ENCODE data around the gene PWWP2B. TPM values are rescaled to one million over a fixed set of nuclear protein-coding genes. Genes with fewer than 3 reads are reported as not detected.

PWWP2B gene
- polyA plus RNA-seq, 2 of the 4 experiments (the other 2 are of a cell fraction) = 2.8 to 7.3 TPM

DNA sequence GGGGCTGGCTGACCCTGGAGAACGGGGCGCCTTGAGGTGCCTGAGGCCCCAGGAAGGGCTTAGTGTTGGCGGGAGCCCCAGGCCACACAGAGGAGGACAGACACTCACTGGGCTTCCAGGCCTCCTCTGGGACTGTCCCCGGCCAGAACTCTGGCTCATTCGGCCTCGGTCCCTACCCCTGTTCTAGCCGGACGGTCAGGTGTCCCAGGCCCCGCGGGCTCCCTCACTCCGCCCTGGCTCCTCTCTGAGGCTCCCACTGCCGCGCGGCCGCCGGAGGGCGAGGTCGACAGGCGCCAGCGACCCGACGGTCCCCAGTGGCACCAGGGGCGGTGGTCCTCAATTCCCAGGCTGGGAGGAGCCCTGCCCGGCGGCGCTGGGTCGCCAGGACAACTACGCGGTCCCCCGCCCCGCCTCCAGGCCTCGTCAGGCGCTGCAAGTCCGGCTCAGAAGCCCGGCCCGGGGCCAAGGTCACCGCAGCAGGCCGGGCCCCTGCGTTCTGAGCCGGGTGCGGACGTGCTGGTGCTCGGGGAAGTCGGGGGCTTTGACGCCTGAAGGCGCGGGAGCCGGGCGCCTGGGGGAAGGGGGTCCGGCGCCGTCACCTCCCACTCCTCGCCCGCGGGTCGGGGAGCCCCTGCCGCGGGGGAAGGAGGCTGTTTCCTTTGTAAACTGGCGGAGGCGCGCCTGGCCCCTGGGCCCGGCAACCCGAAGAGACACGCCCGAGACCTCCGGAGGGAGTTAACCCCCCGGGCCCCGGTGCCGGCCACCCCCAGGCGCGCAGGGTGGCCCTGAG, 1.1 kb upstream of the PWWP2B start:
- Histone ChIP-seq H3K27ac (peak overlapping the region; percentile 98 to 99), H3K4me1 (peaks cover 27% of the 10 kb centered on the region), H3K4me3 (peak overlapping the region; percentile 100), H3K9me3 (no peaks in the 10 kb centered on the region), H3K4me2 (peak overlapping the region; percentile 98)
- peak in 1 of 2 experiments; percentile 47; a peak in 3 of 6 replicates for ATAC-seq
- 66% methylated on average over 5 of the region's 71 CpGs for WGBS (ENCODE audit: missing lambda C conversion rate)
- TF ChIP-seq HOXB5 (CRISPR knock-in tag; IDR thresholded peaks at IDR 0.05) (no peak), TFCP2L1 (CRISPR knock-in tag; IDR thresholded peaks at IDR 0.05) (0 out of 2 replicates have a peak, but pooled peaks have one; percentile 33)
- DNase-seq (ENCODE audit: low read depth in 1 of 2, low spot score in 1 of 2) = peak in 1 of 2 experiments; percentile 40
- ChIA-PET CTCF (no interaction called here), POLR2A (no interaction called here)
- FAIRE-seq = no peak

- H3K4me2 ChIP-seq = peak overlapping the region; percentile 98
- peak overlapping the region; percentile 98 to 99 for H3K27ac ChIP-seq
- CTCF ChIA-PET = interaction anchor here (0.5 to 1.6 kb wide), 4 partner anchors 9 to 110 kb away, joined by 3 to 4 read pairs (median 4); no protein-coding TSS in a partner anchor
- H3K9me3 ChIP-seq = no peaks in the 10 kb centered on the region
- FAIRE-seq (no peak), ATAC-seq (peak; percentile 24 to 54), DNase-seq (ENCODE audit: low read depth in 1 of 2, low spot score in 1 of 2) (peak in 1 of 2 experiments; percentile 42)
- peak overlapping the region; percentile 100 for H3K4me3 ChIP-seq
- H3K4me1 ChIP-seq = peaks cover 27% of the 10 kb centered on the region
- 0% methylated on average over 2 of the region's 80 CpGs for WGBS (ENCODE audit: missing lambda C conversion rate)
- POLR2A ChIA-PET = no interaction called here
- TF ChIP-seq RAD21 (conservative IDR thresholded peaks at IDR 0.05 in 1 of 2, IDR thresholded peaks at IDR 0.05 in 1 of 2) = peak in 1 of 2 experiments; percentile 31; a peak in 2 of 5 replicates
- TF ChIP-seq, protein P1, sequence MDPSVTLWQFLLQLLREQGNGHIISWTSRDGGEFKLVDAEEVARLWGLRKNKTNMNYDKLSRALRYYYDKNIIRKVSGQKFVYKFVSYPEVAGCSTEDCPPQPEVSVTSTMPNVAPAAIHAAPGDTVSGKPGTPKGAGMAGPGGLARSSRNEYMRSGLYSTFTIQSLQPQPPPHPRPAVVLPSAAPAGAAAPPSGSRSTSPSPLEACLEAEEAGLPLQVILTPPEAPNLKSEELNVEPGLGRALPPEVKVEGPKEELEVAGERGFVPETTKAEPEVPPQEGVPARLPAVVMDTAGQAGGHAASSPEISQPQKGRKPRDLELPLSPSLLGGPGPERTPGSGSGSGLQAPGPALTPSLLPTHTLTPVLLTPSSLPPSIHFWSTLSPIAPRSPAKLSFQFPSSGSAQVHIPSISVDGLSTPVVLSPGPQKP (IDR thresholded peaks at IDR 0.05; ENCODE audit: low read depth, low read length) = no peak
- peak; percentile 39; the same call in 2 of the 3 replicates for TF ChIP-seq SMC3 (IDR thresholded peaks at IDR 0.05)
- no peak for TF ChIP-seq CBX2 (IDR thresholded peaks at IDR 0.05; ENCODE audit: borderline replicate concordance, low read depth)
- TF ChIP-seq CTCF (IDR thresholded peaks at IDR 0.05) = peak; percentile 35
- TF ChIP-seq EP300 (IDR thresholded peaks at IDR 0.05) = no peak
- no peak for TF ChIP-seq FOSB (CRISPR knock-in tag; IDR thresholded peaks at IDR 0.05)
- no peak for TF ChIP-seq ESRRA (IDR thresholded peaks at IDR 0.05; ENCODE audit: borderline replicate concordance, low read length)
- TF ChIP-seq E2F6 (IDR thresholded peaks at IDR 0.05; ENCODE audit: borderline replicate concordance, low read depth) = no peak
- TF ChIP-seq TP53 (CRISPR knock-in tag; IDR thresholded peaks at IDR 0.05) = no peak
- no peak for TF ChIP-seq HDAC2 (IDR thresholded peaks at IDR 0.05)
- TF ChIP-seq MAZ (IDR thresholded peaks at IDR 0.05; ENCODE audit: borderline replicate concordance, low read depth, low read length) = no peak
- TF ChIP-seq HMGXB4 (CRISPR knock-in tag; IDR thresholded peaks at IDR 0.05; ENCODE audit: borderline replicate concordance) = no peak
- TF ChIP-seq JUN (IDR thresholded peaks at IDR 0.05) = peak; percentile 31 to 63; a peak in 1 of 5 replicates
- TF ChIP-seq GATA3 (IDR thresholded peaks at IDR 0.05; ENCODE audit: borderline replicate concordance) = no peak
- no peak for TF ChIP-seq CHD4 (IDR thresholded peaks at IDR 0.05; ENCODE audit: borderline replicate concordance)
- no peak for TF ChIP-seq REST (IDR thresholded peaks at IDR 0.05)
These were observed 435 bp upstream of the PWWP2B start for GRCh38 chr10:132396494-132397035.
